ENCODE results near the gene CHST11.

- TF ChIP-seq CTCF (IDR thresholded peaks at IDR 0.05) (no peak), EZH2 (IDR thresholded peaks at IDR 0.05) (no peak)
These were observed 337.2 kb downstream of the CHST11 start for GRCh38 chr12:104793968-104794367.

Data from neural progenitor cell (in vitro differentiated cells).